GM12874 (cell line): ENCODE data around the gene IL25.

ENCODE experiments used
- CTCF ChIP-seq: IDR thresholded peaks from 2 replicates; pipeline ENCODE4 v1.5.1; 2011; ENCODE audit warnings: low read depth, mild to moderate bottlenecking, control low read depth, low read length, moderate library complexity; ENCODE audit not compliant: insufficient read depth

The IL25 gene

DNA sequence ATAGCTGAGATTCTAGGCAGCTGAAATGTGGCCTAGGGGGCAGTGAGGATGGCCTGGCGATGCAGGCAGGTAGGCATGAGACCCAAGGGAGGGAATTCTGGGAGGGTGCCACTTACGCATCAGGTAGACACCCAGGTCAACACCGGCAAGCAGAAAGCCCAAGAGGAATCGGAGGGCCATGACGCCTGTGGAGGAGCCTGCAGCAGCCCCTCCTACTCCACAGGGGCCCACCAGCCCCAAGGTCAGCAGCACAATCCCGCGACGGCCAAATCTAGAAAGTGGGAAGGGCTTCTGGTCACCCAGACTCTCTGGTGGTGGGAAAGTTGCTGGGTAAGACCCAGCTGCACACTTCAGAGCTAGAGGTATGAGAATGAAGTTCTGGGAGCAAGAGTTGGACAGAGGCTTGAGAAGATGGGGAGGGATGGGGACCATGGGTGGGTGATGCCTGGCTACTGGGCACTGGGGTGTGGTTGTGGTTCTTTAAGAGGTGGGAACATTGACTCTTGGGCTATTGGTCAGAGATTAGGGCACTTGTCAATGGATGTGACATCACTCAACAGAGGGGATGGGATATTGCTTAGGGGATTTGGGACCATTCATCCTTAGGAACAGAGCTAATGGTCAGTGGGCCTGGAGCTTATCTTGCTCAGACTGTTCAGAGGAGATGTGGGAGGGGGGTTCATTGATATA lies 23.3 kb upstream of the IL25 start:
- TF ChIP-seq CTCF, result no peak

GRCh38 chr14:23351681-23352505 lies 20.7 kb upstream of the IL25 start:
- TF ChIP-seq CTCF, result 0 out of 2 replicates have a peak, but pooled peaks have one; percentile 3

DNA sequence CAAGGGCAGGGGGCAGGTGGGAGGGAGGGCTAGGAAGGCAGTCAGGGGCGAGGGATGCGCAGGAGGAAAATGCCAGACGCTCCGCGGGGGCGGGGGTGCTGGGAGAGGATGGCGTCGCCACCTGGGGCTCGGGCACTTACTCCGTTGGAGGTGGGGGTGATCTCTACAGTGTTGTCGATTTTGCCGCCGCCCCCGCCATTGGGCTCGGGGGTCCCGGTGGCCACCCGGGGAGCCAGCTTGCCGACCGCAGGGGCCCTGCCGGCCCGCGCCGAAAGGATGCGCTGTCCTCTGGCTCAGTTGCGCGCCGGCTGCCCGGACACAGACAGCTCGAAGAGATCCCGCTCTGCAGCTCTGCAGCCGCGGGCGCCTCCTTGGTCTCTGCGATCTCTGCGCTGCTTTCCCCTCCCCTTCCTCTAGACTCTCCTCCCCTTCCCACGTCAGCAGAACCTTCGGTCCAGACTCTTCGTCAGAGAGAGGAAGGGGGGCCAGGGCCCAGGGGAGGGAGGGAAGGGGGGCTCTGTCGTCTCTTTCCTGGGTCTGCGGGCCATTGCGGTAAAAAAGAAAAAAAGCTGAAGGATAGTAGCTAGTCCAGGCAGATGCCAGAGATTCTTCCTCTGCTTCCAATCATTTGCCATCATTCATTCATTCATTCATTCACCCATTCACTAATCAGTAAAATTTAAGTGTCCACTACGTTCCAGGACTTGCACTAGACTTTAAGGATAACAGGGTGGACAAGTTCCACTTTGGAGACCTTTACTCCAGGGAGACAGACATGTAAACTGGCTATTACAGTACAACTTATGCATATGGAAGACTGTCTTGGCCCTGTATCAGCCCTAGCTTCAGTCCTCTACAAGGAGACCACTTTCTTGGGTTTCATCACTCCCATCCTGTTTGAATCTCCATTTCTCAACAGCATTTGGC lies 19.8 kb upstream of the IL25 start, which contains the start of gene SLC22A17:
SLC22A17 (minus strand) TSS at position 382 of the 927 bp plus-strand sequence.
- TF ChIP-seq CTCF, result no peak

DNA sequence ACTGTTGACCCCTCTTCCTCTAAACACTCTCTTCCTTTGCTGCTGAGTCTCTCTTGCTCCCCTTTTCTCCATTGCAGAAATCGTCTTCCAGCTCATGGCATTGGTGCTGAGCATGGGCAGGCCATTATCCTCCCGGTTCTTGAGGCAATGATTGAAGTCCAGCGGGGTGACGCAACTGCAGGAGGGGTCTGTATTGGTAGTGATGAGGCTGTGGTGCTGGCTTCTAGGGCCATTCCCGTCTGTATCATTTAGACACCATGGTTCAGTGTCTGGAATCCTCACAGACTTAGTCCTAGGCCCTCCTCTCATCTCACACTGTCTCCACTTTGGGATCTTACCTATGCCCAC lies 19.2 kb upstream of the IL25 start:
- no peak for TF ChIP-seq CTCF

- no peak for TF ChIP-seq CTCF
Measured at GRCh38 chr14:23354990-23355389, 17.6 kb upstream of the IL25 start.

- TF ChIP-seq CTCF, result no peak
Measured at GRCh38 chr14:23355871-23356435, 16.7 kb upstream of the IL25 start.
